ENCODE results near the gene XRCC4. TPM values are rescaled to one million over a fixed set of nuclear protein-coding genes. Genes with fewer than 3 reads are reported as not detected.
A peak's percentile ranks its signal among the peaks of the same experiment; 100 is the strongest.

The XRCC4 gene
- total RNA-seq, 1 donor = 8.0 TPM

DNA sequence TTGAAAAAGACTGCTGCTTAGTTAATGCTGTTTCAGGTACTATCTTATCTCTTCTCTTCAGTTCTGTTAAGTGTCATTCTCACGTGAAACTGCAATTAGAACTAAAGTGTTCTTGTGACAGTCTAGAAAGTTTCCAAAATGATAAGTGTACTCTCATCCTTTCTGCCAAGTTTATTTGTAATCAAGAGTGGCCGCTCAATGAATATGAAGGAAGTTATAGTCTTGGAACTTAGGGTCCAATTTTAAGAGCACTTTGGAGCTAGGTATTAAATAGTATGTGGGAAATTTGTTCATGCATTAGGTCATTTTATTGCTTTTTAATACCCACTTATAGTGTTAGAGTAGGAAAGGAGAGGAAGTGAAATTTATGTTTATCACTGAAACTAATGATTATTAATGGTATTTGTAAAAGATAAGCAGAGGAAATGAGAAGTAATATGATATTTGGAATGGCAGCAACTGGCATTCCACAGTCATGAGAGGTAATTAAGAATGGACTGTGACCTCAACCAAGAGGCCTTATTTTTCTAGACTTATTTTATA lies 20.4 kb downstream of the XRCC4 start:
- Histone ChIP-seq H3K4me3 (ENCODE audit: insufficient read depth, low read length) (no peak overlapping the region), H2AFZ (ENCODE audit: low read length) (no peak overlapping the region), H3K27me3 (ENCODE audit: insufficient read depth, low read length) (no peaks in the 10 kb centered on the region), H3K4me2 (ENCODE audit: insufficient read depth, low read length) (peak overlapping the region; percentile 44), H4K20me1 (ENCODE audit: insufficient read depth, low read length) (peaks cover 2% of the 10 kb centered on the region), H3K4me1 (ENCODE audit: insufficient read depth, low read length) (peaks cover 33% of the 10 kb centered on the region), H3K27ac (ENCODE audit: low read depth, low read length) (peak overlapping the region; percentile 61), H3K36me3 (ENCODE audit: insufficient read depth, low read length) (no peaks in the 10 kb centered on the region), H3K9me3 (ENCODE audit: low read depth, low read length) (no peaks in the 10 kb centered on the region), H3K79me2 (ENCODE audit: insufficient read depth, low read length) (no peaks in the 10 kb centered on the region)
- TF ChIP-seq CTCF (IDR thresholded peaks at IDR 0.05; ENCODE audit: extremely low read depth, low read depth, low read length) = no peak
- DNase-seq (ENCODE audit: insufficient read length, low spot score, missing footprints) = no peak

DNA sequence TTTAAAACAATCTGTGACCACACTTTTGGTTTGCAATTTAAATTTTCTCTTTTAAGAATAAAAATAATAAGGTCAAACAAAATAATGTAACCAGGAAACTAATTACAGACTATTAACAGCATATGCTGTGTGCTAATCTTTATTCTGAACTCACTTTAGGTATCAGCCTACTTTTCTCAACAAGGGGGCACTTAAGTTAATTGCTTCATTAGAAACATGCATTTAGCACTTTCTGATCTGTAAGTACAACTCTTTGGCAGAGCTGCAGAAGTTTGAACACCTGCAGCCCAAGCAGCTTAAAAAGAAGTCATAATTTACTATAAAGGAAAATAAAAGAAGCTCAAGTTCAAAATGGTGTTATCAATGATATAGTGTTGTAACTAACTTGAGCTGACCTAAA lies 21.7 kb downstream of the XRCC4 start:
- Histone ChIP-seq H4K20me1 (ENCODE audit: insufficient read depth, low read length) (peaks cover 2% of the 10 kb centered on the region), H3K27me3 (ENCODE audit: insufficient read depth, low read length) (no peaks in the 10 kb centered on the region), H3K27ac (ENCODE audit: low read depth, low read length) (no peak overlapping the region), H3K9me3 (ENCODE audit: low read depth, low read length) (no peaks in the 10 kb centered on the region), H2AFZ (ENCODE audit: low read length) (no peak overlapping the region), H3K36me3 (ENCODE audit: insufficient read depth, low read length) (no peaks in the 10 kb centered on the region), H3K4me1 (ENCODE audit: insufficient read depth, low read length) (peaks cover 33% of the 10 kb centered on the region), H3K4me3 (ENCODE audit: insufficient read depth, low read length) (no peak overlapping the region), H3K4me2 (ENCODE audit: insufficient read depth, low read length) (no peak overlapping the region), H3K79me2 (ENCODE audit: insufficient read depth, low read length) (no peaks in the 10 kb centered on the region)
- DNase-seq (ENCODE audit: insufficient read length, low spot score, missing footprints) = no peak
- TF ChIP-seq CTCF (IDR thresholded peaks at IDR 0.05; ENCODE audit: extremely low read depth, low read depth, low read length) = no peak

GRCh38 chr5:83099445-83099844 lies 22.1 kb downstream of the XRCC4 start:
- H3K9me3 ChIP-seq (ENCODE audit: low read depth, low read length) = no peaks in the 10 kb centered on the region
- H4K20me1 ChIP-seq (ENCODE audit: insufficient read depth, low read length) = peaks cover 2% of the 10 kb centered on the region
- H3K27me3 ChIP-seq (ENCODE audit: insufficient read depth, low read length) = no peaks in the 10 kb centered on the region
- H3K4me3 ChIP-seq (ENCODE audit: insufficient read depth, low read length) = no peak overlapping the region
- H3K4me1 ChIP-seq (ENCODE audit: insufficient read depth, low read length) = peaks cover 33% of the 10 kb centered on the region
- H3K27ac ChIP-seq (ENCODE audit: low read depth, low read length) = no peak overlapping the region
- H3K36me3 ChIP-seq (ENCODE audit: insufficient read depth, low read length) = no peaks in the 10 kb centered on the region
- no peak overlapping the region for H2AFZ ChIP-seq (ENCODE audit: low read length)
- no peak overlapping the region for H3K4me2 ChIP-seq (ENCODE audit: insufficient read depth, low read length)
- no peak for TF ChIP-seq CTCF (IDR thresholded peaks at IDR 0.05; ENCODE audit: extremely low read depth, low read depth, low read length)
- no peak for DNase-seq (ENCODE audit: insufficient read length, low spot score, missing footprints)
- no peaks in the 10 kb centered on the region for H3K79me2 ChIP-seq (ENCODE audit: insufficient read depth, low read length)

DNA sequence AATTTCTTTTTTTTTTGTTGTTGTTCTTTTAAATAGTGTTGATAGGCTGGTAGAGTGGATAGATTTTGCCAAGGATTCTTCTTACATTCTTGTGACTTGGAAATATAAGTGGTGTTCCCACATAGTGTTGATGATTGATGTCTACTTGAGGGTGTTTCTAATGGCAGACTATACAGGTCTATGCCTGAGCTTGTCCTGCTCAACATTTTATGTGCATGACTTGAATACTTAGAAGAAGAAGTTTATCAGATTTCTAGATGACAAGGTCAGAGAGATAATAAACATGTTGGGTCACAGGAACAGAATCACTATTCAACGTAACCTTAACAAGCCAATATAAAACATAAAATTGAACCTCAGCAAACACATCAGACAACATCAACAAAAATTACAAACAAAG lies 24.2 kb downstream of the XRCC4 start:
- H3K27me3 ChIP-seq (ENCODE audit: insufficient read depth, low read length) = no peaks in the 10 kb centered on the region
- no peaks in the 10 kb centered on the region for H3K79me2 ChIP-seq (ENCODE audit: insufficient read depth, low read length)
- H3K9me3 ChIP-seq (ENCODE audit: low read depth, low read length) = no peaks in the 10 kb centered on the region
- H2AFZ ChIP-seq (ENCODE audit: low read length) = no peak overlapping the region
- H3K4me1 ChIP-seq (ENCODE audit: insufficient read depth, low read length) = peaks cover 20% of the 10 kb centered on the region
- no peak overlapping the region for H3K4me2 ChIP-seq (ENCODE audit: insufficient read depth, low read length)
- H3K4me3 ChIP-seq (ENCODE audit: insufficient read depth, low read length) = no peak overlapping the region
- H4K20me1 ChIP-seq (ENCODE audit: insufficient read depth, low read length) = peaks cover 2% of the 10 kb centered on the region
- no peak for TF ChIP-seq CTCF (IDR thresholded peaks at IDR 0.05; ENCODE audit: extremely low read depth, low read depth, low read length)
- no peaks in the 10 kb centered on the region for H3K36me3 ChIP-seq (ENCODE audit: insufficient read depth, low read length)
- H3K27ac ChIP-seq (ENCODE audit: low read depth, low read length) = no peak overlapping the region
- no peak for DNase-seq (ENCODE audit: insufficient read length, low spot score, missing footprints)
